ENCODE results near the gene PLXNA4. TPM values are rescaled to one million over a fixed set of nuclear protein-coding genes. Genes with fewer than 3 reads are reported as not detected.

PLXNA4 gene
- total RNA-seq, 1 experiment from 2014 or later: 0.02 TPM

DNA sequence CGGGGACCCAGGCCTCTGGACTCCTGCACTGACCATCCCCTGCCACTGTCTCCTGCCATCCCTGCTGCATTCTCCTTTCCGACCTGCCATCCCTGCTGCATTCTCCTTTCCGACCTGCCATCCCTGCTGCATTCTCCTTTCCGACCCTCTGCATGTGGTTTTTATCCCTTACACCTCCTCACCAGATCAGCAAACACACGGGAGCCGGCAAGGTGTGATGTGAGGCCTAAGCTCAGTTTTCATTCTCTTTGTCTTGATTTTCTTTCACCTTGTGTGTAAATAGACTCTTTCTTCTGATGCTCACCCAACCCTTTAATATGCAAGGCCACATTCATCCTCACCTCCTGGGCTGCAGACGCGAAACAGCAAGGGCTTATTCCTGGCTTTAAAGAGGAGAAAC, 11.4 kb downstream of the PLXNA4 start:
- no peak for DNase-seq (ENCODE audit: extremely low read depth, low read depth)

DNA sequence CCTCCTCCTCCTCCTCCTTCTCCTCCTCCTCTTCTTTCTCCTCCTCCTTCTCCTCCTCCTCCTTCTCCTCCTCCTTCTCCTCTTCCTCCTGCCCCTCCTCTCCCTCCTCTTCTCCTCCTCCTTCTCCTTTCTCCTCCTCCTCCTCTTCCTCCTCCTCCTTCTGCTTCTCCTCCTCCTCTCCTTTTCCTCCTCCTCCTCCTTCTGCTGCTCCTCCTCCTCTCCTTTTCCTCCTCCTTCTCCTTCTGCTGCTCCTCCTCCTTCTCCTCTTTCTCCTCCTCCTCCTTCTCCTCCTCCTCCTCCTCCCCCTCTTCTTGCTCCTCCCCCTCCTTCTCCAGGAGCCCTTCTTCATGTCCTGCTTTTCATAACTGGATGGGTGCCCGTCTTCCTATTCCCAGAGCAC, 12.2 kb downstream of the PLXNA4 start:
- no peak for DNase-seq (ENCODE audit: extremely low read depth, low read depth)

DNA sequence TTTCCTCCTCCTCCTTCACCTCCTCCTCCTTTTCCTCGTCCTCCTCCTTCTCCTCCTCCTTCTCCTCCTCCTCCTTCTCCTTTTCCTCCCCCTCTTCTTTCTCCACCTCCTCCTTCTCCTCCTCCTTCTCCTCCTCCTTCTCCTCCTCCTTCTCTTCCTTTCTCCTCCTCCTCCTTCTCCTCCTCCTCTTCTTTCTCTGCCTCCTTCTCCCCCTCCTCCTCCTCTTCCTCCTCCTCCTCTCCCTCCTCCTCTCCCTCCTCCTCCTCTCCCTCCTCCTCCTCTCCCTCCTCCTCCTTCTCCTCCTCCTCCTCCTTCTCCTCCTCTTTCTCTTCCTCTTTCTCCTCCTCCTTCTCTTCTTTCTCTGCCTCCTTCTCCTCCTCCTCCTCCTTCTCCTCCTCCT, 13.6 kb downstream of the PLXNA4 start:
- no peak for DNase-seq (ENCODE audit: extremely low read depth, low read depth)

DNA sequence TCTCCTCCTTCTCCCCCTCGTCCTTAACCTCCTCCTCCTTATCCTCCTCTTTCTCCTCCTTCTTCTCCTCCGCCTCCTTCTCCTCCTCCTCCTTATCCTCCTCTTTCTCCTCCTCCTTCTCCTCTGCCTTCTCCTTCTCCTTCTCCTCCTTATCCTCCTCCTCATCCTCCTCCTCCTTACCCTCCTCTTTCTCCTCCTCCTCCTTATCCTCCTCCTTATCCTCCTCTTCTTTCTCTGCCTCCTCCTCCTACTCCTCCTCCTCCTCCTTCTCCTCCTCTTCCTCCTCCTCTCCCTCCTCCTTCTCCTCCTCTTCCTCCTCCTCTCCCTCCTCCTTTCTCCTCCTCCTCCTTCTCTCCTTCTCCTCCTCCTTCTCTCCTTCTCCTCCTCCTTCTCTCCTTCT, 14.5 kb downstream of the PLXNA4 start:
- DNase-seq (ENCODE audit: extremely low read depth, low read depth): no peak

DNA sequence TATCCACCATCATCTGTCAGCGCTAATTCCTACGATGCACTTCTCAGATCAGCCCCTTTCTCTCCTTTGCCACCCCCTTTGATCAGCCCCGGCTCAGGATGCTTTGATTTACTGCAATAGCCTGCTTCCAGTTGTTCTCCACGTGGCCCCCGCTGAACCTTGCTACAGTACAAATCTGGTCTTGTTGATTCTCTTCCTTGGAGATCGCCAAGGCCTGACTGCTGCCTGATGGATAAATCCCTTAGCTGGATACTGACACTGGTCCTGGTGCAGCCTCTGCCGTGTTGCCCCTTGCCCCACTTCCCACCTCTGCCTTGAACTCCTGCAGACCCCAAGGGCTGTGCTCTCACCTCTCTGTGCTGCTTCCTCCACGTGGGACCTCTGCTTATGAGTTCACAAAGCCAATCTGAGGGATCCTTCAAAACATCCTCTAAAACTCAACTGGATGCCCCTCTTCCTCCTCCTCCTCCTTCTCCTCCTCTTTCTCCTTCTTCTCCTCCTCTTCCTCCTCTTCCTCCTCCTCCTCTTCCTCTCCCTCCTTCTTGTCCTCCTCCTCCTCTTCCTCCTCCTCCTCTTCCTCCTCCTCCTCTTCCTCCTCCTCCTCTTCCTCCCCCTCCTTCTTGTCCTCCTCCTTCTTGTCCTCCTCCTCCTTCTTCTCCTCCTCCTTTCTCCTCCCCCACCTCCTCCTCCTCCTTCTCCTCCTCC, 15.3 kb downstream of the PLXNA4 start:
- no peak for DNase-seq (ENCODE audit: extremely low read depth, low read depth)

DNA sequence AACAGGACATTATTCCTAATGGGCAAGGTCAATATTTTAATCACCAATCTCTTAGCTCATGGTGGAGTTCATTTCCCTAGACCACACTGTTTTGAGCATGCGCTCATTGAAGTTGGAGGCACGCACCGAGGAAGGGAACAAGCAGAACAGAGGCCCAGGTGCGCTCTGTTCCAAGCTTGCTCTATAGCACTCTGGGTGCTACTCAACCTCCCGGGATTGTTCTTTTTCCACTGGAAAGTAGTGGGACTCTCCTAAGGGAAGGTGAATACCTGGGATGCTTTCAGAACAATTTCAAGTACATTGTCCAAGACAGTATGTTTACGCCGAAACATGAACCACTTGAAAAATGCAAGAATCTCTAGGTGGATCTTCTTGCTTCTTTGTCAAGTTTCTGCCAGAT, 16.2 kb downstream of the PLXNA4 start:
- no peak for DNase-seq (ENCODE audit: extremely low read depth, low read depth)

DNA sequence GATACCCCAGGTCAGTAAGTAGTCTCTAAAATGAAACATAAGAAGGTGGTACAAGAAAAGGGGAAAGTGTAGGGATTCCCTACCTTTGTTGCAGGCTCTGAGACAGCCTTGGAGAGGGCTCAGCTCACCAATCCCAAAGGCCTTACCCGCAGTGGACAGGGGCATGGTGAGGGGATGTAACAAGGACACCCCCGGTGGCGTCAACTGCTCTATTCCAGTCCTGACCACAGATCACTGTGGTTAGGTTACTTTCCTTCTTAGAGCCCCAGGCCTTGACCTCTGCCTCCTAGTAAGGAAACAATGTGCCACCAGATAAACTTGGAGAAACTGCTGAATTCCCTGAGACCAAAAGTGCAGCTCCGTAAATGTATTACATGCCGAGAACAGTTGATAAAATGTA, 17.5 kb downstream of the PLXNA4 start:
- no peak for DNase-seq (ENCODE audit: extremely low read depth, low read depth)

DNA sequence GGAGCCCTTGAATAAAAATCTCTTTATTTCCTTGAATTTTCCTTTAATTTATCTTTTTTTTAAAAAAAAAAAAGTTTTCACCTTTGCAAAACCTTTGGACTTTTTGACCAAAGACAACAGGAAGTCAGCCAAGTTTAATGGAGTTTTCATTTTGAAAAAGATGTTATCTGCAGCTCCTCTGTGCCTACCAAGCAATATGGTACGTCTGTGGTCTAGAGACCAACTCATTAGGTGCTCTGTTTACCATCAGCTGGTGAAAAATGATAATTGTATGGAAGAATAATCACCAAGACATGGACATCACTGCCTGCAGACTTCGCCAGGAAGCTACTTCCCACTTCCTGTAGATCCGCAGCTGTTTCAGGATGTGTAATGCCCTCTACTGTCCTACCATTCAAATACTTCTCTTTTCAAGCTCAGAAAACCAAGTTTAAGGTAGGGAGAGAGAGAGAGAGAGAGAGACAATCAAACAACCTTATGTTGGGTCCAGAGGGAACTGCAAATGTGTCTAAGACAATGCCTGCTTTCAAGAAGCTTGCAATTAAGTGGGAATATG, 18.7 kb downstream of the PLXNA4 start:
- no peak for DNase-seq (ENCODE audit: extremely low read depth, low read depth)

DNA sequence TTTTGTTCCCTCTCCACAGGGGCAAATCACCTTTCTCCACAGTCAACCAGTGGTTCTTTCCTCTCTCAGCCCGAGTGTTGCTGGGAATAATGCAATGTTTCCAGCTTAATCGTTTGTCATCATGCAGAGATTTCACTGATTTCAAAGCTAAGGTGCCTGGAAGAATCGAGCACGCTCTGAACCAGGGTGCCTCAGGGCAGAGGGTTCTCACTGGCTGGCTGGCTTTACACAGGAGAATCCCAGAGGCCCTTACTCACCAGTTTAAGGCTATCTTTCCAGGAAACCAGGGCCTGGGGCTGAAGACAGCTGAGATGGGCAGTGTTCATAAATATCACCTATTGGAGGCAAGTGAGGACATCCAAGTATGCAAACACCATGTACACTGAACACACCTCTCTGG, 21.8 kb downstream of the PLXNA4 start:
- DNase-seq (ENCODE audit: extremely low read depth, low read depth): no peak

DNA sequence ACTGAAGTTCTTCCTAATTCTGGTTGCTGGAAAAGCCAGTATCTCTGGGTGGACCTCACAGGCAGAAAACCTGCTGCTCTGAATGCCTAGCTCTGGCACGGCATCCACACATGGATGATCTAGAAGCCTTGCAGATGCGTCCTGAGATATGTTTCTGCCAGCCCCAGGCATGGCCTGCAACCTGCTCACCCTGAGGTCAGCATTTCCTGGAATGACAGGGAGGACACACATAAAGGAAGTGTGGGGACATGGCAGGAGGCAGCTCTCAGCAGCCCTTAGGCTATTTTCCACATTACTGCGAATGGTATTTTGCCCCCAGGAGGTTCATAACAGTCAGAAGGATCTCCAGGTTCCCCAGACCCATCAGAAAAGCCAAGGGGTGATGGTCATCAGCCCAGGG, 23.2 kb downstream of the PLXNA4 start:
- DNase-seq (ENCODE audit: extremely low read depth, low read depth): no peak

DNA sequence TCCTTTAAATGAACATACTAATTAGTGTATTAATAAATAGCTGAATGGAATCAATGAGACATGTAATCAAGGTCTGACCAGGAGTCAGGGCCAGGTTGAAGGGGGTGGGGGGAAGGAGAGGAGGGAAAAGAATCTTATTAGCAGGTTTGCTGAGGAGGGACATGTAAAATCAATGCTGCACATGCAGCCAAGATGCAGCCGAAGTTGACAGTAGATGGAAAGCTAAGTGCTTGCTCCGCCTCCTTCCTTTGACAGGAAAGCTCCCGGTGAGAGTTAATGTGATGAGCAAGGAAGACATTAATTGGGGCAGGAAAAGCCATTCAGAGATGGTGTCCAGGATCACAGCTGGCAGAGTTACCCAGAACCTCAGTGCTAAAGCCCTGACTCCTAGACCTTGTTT, 24.4 kb downstream of the PLXNA4 start:
- no peak for DNase-seq (ENCODE audit: extremely low read depth, low read depth)

DNA sequence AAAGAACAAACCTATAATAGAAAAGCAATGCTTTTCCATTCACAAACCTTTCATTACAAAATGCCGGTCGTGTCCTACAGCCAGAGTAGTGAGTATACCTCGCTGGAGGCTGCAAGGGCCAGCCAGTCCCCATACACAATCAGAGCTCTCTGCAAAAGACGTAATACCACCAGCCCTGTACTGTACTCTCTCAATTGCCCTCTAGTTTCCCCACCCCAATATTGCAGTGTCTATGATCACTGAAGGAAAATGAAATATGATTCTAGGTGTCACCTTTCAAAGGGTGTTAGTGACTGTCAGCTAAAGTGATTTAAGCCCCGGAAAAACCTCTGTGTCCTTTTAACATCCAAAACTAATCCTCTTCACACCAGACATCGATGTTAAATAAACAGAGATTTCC, 24.8 kb downstream of the PLXNA4 start:
- no peak for DNase-seq (ENCODE audit: extremely low read depth, low read depth)

DNA sequence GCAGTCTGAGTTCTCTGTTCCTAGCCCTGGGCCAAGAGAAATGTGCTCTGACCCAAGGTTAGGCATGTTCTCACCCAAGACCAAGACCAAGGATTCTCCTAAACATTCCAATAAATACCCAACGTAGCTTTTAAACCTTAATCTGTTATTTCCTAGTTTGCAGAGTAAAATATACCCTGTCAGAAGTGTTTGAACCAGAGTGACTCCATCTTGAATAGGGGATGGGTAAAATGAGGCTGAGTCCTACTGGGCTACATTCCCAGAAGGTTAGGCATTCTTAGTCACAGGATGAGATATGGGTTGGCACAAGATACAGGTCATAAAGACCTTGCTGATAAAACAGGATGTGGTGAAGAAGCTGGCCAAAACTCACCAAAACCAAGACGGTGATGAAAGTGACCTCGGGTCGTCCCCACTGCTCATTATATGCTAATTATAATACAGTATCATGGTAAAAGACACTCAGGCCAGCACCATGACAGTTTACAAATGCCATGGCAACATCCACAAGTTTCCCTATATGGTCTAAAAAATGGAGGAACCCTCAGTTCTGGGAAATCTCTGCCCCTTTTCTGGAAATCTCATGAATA, 27.7 kb downstream of the PLXNA4 start:
- no peak for DNase-seq (ENCODE audit: extremely low read depth, low read depth)

DNA sequence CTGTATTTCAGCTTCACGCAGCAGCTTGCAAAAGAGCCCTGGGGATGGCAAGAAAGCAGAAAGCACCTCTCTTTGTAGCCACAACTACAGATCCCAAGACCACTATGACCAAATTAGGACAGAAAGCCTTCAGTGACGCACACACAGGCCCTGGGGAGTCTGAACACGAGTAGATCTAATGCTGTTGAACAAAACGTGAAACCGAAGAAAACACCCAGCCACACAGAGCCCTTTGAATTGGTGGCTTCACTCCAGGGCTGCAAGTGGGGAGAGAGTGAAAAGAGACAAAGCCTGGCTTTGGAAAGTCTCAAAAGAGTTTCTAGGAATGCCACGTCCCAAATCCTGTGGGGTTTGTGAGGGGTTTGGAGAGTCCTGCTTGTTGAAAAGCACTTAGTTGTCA, 28.4 kb downstream of the PLXNA4 start:
- no peak for DNase-seq (ENCODE audit: extremely low read depth, low read depth)

DNA sequence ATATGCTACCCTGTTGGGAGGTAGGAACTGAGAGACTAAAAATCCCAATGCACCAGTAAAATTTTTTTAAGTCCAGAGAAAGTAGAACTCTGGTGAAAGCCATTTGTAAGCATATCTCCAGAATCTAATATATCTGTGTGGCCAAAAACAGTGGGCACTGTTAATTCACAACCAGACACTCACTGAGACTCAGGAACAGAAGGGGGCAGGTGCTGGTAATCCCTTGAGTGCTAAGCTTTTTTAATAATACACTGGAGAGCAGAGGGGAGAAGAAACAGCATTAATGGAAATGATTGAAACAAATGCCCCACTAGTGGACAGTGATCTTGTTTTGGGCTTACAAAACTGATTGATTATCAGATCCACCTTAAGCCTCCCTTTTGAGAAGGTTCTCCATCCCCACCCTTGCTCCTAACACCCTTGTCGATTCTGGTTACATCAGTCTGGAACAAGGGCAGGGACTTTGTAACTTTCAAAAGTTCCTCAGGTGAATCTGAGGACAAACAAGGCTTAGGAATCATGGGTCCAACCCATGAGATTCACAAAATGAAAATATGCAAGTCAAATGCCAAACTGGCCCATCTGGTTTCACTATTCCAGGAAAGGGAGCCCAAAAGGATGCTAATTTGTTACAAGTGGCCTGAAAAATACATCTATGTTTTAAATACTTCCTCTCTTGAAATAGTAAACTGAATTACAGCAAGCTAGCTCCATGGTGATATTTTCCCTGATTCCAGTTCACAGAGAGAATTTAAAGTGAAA, 29.7 kb downstream of the PLXNA4 start:
- DNase-seq (ENCODE audit: extremely low read depth, low read depth): no peak

DNA sequence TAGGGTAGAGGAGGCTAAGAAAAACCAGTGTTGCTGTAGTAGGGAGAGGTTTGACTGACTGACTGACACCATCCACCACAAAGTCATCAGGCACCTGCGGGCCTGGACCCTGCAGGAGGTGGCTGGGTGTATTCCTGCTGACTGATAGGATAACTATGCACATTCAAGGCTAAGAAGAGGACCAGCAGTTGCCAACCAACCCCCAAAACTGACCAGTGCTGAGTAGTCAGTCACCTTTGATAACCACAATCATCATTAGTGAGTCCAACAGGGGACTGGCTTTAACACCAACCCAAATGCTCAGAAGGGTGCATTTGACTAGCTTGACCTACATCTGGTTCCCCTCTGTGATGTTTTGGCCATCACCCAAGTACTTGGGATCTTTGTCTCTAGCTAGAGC, 30.5 kb downstream of the PLXNA4 start:
- no peak for DNase-seq (ENCODE audit: extremely low read depth, low read depth)

DNA sequence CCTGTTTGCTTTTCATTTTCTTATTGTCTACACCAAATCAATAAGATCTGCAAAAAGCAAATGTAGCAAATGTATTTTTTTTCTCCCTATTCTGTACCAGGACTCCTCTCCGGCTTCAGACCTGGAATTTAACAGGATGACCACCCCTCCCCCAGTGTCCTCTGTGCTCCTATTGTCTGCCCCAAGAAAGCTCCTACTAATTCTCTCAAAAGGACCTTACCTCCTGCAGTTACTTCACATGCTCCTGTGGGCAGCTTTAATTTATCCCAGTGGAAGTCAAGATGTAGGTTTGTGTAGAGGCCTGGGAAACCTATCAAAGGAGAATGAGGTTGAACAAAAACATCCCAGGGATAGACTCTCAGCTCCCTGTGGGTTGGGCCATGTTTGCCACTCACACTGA, 31.3 kb downstream of the PLXNA4 start:
- DNase-seq (ENCODE audit: extremely low read depth, low read depth): no peak

DNA sequence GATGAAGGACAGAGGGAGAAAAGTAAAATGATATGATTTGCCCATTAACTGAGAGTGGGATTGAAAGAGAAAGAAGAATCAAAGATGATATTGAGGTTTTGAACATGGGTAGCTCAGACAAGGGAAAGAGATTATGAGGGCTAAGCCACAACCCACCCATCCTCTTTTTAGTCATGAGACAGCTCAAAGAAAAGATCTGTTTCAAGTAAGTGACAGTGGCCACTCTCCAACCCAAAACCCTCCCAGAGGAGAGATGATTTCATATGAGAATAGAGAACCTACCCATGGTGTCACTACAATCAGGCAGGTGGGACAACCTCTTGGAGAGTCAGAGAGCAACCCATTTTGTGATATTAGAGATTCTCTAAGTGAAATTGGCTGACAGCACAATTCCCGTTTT, 32.2 kb downstream of the PLXNA4 start:
- DNase-seq (ENCODE audit: extremely low read depth, low read depth): no peak

DNA sequence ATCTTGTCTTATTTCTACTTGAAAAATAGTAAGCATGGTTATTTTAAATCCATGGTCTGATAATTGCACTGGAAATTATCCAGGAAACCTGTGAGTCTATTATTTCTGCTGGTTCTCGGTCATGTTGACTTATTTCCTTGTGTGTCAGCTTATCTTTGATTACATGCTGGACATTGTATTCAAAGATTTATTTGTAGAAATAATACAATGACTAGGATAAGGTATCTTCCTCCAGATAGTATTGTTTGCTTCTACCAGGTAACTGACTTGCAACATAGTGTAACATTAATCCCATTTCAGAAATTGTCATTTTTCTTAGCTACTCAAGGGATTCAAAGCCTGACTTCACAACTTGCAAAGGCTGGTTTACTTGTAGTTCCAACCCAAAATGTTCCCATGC, 33.4 kb downstream of the PLXNA4 start:
- no peak for DNase-seq (ENCODE audit: extremely low read depth, low read depth)

DNA sequence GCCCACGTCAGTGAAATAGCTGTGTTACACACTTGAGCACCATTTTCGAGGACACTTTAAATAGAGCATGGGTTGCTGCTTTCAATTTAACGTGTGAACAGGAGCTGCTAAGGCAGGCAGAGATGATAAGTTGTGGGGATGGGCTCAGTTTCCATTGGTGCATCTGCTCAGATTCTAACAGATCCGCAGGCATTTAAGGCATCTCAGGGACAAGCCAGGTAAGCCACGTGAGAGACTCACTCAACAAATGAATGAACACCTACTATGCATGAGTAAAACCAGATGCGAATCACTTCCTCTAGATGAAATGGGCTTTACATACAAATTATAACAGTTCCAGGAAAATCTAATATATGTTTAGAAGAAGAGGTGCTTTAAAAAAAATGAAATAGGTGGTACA, 34.6 kb downstream of the PLXNA4 start:
- no peak for DNase-seq (ENCODE audit: extremely low read depth, low read depth)

DNA sequence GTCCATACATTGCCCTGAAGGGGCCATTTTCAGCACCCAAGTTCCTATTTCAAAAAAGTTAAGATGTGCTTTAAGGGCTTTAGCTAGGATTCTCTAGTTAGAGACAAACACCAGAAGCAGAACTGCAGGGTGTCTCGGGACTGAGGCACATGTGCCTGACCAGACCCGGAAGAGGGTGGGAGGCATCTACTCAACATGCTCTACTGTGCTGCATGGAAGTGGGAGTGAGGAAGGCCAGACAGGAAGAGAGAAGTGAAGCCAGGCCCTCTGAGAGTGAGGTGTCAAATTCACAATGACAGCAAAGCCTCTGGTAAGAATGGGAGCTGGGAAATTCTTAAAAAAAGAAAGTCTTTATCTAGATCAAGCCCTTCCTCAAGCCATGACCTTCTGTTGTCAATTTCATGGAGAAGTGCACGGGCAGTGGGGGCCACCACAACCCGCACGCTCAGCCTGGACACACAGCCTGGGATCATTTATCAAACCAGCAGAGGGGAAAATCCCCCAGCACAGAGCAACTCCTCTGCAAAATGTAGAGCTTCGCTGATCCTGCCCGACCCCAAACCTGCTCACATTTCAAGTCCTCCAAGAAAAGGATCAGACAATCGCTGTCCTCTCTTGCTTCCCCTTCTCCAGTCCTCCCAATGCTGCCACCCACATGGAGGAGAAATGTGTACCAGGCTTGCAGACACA, 38.7 kb downstream of the PLXNA4 start:
- no peak for DNase-seq (ENCODE audit: extremely low read depth, low read depth)
